ENCODE measurements around the gene RINL.
"Not testable (repeated sequence)": the region's sequence is repeated elsewhere in the genome, so short reads cannot be mapped to it uniquely, and the experiment has no call there.

RINL gene

DNA sequence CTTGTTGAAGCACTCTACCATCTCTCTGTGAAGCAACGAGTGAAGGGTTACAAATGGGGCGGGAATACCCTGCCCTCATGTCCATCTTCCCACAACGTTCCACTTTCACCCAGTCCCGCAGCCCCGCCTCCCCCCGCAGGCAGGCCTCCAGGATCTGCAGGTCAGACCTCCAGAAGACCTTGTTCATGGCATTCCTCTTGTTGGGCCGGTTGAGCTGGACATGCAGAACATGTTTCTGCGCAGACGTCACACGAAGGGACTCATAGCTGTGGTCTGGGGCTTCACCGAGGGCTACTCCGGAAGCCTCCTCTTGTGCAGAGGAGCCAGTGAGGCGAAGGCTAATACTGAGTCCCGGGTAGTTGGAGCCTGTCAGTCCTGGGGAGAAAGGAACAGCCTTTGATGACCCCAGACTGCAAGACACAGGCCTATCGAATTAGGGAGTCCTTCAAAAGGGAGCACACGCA, 46.9 kb downstream of the RINL start:
- peak; percentile 55 for DNase-seq

DNA sequence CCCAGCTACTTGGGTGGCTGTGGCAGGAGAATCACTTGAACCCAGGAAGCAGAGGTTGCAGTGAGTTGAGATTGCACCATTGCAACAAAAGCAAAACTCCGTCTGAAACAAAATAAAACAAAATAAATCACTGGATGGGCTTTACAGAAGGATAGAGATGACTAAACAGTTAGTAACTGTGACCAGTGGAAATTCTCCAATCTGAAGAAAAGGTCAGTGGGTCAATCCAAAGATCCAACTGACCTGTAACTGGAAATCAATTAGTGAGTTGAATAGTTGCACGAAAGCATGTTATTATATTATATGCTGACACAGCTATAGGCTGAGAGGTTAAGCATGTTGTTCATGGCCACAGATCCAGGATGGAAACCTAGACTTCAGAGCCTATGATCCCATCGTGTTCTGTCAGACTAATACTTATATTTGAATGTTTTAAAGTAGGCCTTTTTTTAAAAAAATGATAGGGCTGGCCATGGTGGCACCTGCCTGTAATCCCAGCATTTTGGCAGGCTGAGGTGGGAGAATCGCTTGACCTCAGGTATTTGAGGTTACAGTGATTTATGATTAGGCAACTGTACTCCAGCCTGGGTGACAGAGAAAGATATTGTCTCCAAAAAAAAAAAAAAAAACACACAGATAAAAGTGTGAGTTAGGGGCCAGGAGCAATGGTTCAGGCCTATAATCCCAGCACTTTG, 47.9 kb downstream of the RINL start:
- no peak for DNase-seq

DNA sequence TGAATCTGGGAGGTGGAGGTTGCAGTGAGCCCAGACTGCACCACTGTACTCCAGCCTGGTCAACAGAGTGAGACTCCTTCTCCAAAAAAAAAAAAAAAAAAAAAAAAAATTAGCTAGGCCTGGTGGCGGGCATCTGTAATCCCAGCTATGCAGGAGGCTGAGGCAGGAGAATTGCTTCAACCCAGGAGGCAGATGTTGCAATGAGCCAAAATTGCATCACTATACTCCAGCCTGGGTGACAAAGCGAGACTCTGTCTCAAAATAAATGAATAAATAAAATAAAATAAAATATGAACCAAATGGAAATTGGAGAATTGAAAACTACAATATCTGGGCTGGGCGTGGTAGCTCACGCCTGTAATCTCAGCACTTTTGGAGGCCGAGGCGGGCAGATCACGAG, 48.9 kb downstream of the RINL start:
- DNase-seq = not testable (repeated sequence)

DNA sequence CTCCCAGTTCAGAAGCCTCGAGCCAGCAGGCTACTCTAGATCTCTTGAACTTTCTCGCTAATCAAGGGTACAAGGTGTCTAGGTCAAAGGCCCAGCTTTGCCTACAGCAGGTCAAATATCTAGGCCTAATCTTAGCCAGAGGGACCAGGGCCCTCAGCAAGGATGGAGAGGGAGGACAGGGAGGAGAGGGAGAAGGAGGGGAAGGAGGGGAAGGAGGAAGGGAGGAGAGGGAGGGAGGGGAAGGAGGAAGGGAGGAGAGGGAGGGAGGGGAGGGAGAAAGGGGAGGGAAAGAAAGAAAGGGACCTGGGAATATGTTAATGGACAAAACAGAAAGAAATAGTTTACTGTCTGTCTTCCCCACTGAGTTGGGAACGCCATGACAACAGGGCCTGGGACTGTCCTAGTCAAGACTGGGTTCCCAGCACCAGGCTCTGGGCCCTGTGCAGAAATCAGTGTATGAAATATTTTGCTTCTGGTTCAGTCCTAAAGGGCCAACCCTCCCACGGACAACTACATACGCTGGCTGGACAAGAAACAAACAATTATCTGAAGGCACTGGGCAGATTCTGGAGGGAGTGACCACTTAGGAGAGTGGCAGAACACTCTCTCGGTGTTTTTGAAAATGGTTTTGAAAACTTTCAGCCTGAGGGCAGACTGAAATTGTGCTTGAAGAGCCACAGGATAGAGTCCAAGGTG, 51.1 kb downstream of the RINL start:
- no peak for DNase-seq

DNA sequence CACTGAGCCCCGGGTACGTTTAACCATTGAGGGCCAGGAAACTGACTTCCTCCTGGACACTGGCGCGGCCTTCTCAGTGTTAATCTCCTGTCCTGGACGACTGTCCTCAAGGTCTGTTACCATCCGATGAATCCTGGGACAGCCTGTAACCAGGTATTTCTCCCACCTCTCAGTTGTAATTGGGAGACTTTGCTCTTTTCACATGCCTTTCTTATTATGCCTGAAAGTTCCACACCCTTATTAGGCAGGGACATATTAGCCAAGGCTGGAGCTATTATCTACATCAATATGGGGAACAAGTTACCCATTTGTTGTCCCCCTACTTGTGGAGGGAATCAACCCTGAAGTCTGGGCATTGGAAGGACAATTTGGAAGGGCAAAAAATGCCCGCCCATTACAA, 52.1 kb downstream of the RINL start:
- not testable (repeated sequence) for DNase-seq

GRCh38 chr19:38821230-38821825, 56.7 kb downstream of the RINL start:
- DNase-seq = not testable (repeated sequence)

DNA sequence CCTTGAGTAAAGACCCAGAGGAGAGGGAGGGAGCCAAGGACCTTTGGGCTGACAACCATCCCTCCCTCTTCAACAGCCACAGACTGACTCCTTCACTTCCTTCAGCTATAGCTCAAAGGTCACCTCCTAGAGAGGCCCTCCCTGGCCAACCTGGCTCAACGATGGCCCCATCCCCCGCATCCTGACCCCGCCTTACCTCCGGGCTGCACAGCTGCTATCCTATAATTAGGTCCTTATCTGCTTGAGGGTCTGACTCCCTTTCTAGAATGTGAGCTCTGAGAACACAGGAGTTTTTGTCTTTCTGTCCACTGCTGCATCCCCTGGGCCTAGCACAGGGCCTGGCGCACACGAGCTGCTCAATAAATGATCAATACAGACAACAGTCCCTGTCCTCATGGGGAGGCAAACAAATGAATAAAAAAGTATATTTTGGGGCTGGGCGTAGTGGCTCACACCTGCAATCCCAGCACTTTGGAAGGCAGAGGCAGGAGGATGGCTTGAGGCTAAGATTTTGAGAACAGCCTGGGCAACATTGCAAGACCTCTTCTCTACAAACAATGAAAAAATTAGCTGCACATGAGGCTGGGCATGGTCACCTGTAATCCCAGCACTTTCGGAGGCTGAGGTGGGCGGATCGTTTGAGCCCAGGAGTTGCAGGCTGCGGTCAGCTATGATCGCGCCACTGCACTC, 58.7 kb downstream of the RINL start:
- no peak for DNase-seq
